Breast epithelium (tissue), 4 donors: ENCODE data around the gene SRGN. TPM values are rescaled to one million over a fixed set of nuclear protein-coding genes. Genes with fewer than 3 reads are reported as not detected.
"Not testable (repeated sequence)": the region's sequence is repeated elsewhere in the genome, so short reads cannot be mapped to it uniquely, and the experiment has no call there.

ENCODE experiments used
- DNase-seq, 2 donors: peaks; one replicate each; pipeline ENCODE4 v3.0.0-alpha.2; 2019; ENCODE audit warnings: low spot score in 2 of 2
- H3K27ac ChIP-seq, 2 donors: fragments of 200-600 bp; sonication (generic) in 1 of 2; one replicate each; pipeline ENCODE4 v1.5.1; 2016 to 2019; ENCODE audit warnings: mild to moderate bottlenecking in 1 of 2
- H3K27me3 ChIP-seq, 2 donors: fragments of 200-600 bp; sonication (generic) in 1 of 2; one replicate each; pipeline versions ENCODE4 v1.5.1 to v1.6.0; 2017 to 2019; ENCODE audit warnings: control low read depth in 1 of 2, mild to moderate bottlenecking in 1 of 2
- H3K36me3 ChIP-seq: fragments of 200-600 bp; one replicate; pipeline ENCODE4 v1.5.1; 2019
- H3K4me1 ChIP-seq, 2 donors: fragments of 200-600 bp; sonication (generic); one replicate each; pipeline ENCODE4 v1.5.1; 2016 to 2019; ENCODE audit warnings: control low read depth in 1 of 2
- H3K4me3 ChIP-seq, 3 donors: fragments of 200-600 bp; sonication (generic); 1 replicate in 2 of 3; 2 replicates in 1 of 3; pipeline ENCODE4 v1.5.1; 2016 to 2019; ENCODE audit warnings: mild to moderate bottlenecking in 3 of 3, moderate library complexity in 2 of 3
- H3K9me3 ChIP-seq, 2 donors: fragments of 200-600 bp; sonication (generic) in 1 of 2; one replicate each; pipeline ENCODE4 v1.5.1; 2016 to 2019; ENCODE audit warnings: control low read depth in 1 of 2
- CTCF ChIP-seq, 3 donors: fragments of 450-650 bp; IDR thresholded peaks; one replicate each; pipeline ENCODE4 v1.5.1; 2016 to 2017; ENCODE audit warnings: antibody characterized with exemption in 3 of 3, mild to moderate bottlenecking in 3 of 3, moderate library complexity in 3 of 3
- POLR2A ChIP-seq: fragments of 450-650 bp; IDR thresholded peaks from one replicate; pipeline ENCODE4 v1.6.1; 2016; ENCODE audit warnings: antibody characterized with exemption, mild to moderate bottlenecking, moderate library complexity
- POLR2AphosphoS5 ChIP-seq, 3 donors: sonication (generic); formaldehyde crosslinking; IDR thresholded peaks; one replicate each; pipeline ENCODE4 v1.6.1; 2017; ENCODE audit warnings: antibody characterized with exemption in 3 of 3
- intact Hi-C: fragments of 100-400 bp; cut with DNase I; formaldehyde crosslinking; loops from one replicate; pipeline ENCODE4 v1.15.1; 2023; ENCODE audit warnings: low total_unique reads
- total RNA-seq, 3 donors: library from RNA; depleted of rRNA; stranded (reverse); fragments of >200 nt; gene quantifications; one replicate each; pipeline ENCODE4 v1.1.0, GENCODE V29; 2016

Gene SRGN, protein sequence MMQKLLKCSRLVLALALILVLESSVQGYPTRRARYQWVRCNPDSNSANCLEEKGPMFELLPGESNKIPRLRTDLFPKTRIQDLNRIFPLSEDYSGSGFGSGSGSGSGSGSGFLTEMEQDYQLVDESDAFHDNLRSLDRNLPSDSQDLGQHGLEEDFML
- 100 to 1,000 TPM in 2 of 3 donors, 10 to 100 TPM in 1; 97.2 to 208 (median 114) TPM for total RNA-seq

- intact Hi-C loops: no loop called here
- peak in 1 of 2 donors; percentile 71 for DNase-seq
- Histone ChIP-seq H3K27me3 (no peaks in the 10 kb centered on the region), H3K9me3 (no peaks in the 10 kb centered on the region), H3K4me3 (peak within 1 kb of the TSS; percentile 44 to 51 (median 46)), H3K27ac (peak within 1 kb of the TSS; percentile 76 to 80), H3K4me1 (no peaks in the 10 kb centered on the region), H3K36me3 (no peaks in the 10 kb centered on the region)
- TF ChIP-seq POLR2A (peak; percentile 43), CTCF (IDR thresholded peaks at IDR 0.05) (no peak), POLR2AphosphoS5 (IDR thresholded peaks at IDR 0.05) (peak; percentile 44 to 69 (median 48))
These were observed at the start of gene SRGN for GRCh38 chr10:69087590-69088470. TSS of gene SRGN (plus strand) at chr10:69088103. CDS start at chr10:69088158, 55 bp downstream.

DNA sequence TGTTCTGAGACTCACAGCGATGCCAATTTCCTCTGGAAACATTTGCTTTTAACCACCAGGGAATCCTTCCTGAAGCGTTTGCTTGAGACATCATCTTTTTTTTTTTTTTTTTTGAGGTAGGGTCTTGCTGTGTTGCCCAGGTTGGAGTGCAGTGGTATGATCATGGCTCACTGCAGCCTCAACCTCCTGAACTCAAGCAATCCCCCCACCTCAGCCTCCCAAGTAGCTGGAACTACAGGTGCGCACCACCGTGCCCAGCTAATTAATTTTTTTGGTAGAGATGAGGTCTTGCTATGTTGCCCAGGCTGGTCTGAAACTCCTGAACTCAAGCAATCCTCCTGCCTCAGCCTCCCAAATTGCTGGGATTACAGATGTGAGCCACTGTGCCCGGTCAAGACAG, 47.0 kb upstream of the SRGN start:
- H3K27ac ChIP-seq, H3K9me3 ChIP-seq, intact Hi-C loops, H3K36me3 ChIP-seq, DNase-seq, H3K4me1 ChIP-seq, H3K27me3 ChIP-seq, H3K4me3 ChIP-seq: not testable (repeated sequence)

DNA sequence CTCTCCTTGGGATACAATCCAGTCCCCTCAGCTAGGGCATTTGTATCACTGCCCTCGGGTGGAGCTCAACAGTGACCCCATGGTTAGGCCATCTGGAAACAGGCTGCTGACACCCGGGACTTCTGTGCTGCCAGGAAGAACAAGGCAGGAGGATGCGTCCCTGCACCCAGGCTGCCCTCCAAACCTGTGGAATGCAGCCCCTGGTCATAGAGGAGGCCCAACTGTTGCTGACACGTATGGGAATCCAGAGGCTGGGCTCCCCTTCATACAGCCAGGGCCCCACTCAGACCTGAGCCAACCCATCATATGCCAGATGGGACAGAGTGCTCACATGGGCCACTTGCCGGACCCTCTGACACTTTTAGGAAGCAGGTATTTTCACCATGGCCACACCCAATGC, 45.5 kb upstream of the SRGN start:
- Histone ChIP-seq H3K36me3 (no peaks in the 10 kb centered on the region), H3K27ac (no peak overlapping the region), H3K9me3 (no peaks in the 10 kb centered on the region), H3K4me3 (no peak overlapping the region), H3K27me3 (no peaks in the 10 kb centered on the region), H3K4me1 (no peaks in the 10 kb centered on the region)
- TF ChIP-seq CTCF (IDR thresholded peaks at IDR 0.05) (no peak), POLR2AphosphoS5 (IDR thresholded peaks at IDR 0.05) (no peak), POLR2A (no peak)
- DNase-seq: no peak
- intact Hi-C loops: no loop called here

- H3K27ac ChIP-seq: no peak overlapping the region
- no peaks in the 10 kb centered on the region for H3K36me3 ChIP-seq
- intact Hi-C loops: no loop called here
- no peaks in the 10 kb centered on the region for H3K27me3 ChIP-seq
- TF ChIP-seq POLR2AphosphoS5 (IDR thresholded peaks at IDR 0.05) (no peak), CTCF (IDR thresholded peaks at IDR 0.05) (no peak), POLR2A (no peak)
- DNase-seq: no peak
- no peaks in the 10 kb centered on the region for H3K4me1 ChIP-seq
- no peak overlapping the region for H3K4me3 ChIP-seq
- no peaks in the 10 kb centered on the region for H3K9me3 ChIP-seq
These were observed 45.1 kb upstream of the SRGN start for GRCh38 chr10:69042838-69043237.

DNA sequence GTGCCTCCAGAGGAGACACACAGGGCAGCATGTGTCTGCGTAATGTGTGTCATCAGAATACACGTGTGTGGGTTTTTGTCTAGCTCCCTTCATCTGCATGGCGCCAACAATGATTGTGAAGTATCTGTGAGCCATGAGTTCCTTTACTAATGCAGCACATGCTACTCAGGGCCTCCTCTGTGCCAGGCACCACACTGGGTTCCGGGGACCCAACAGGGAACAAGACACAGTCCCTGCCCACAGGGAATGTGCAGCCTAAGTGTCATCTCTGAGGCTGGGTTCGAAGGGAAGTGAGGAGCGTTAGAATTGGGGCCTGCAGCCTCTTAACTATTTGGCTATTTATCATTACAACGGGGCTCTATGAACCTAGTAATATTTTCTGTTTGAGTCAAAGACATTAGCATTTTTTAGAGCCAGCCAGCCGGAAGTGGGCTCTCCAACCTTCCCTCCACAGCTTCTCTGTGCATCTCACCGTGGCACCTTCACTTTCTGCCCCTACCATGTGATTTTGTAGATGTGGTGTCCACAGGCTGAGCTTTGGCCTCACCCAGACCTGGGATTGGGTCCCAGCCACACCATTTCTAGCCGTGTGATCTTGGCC, 43.9 kb upstream of the SRGN start:
- Histone ChIP-seq H3K4me1 (no peaks in the 10 kb centered on the region), H3K36me3 (no peaks in the 10 kb centered on the region), H3K4me3 (no peak overlapping the region), H3K9me3 (no peaks in the 10 kb centered on the region), H3K27me3 (no peaks in the 10 kb centered on the region), H3K27ac (no peak overlapping the region)
- no peak for TF ChIP-seq POLR2A
- no peak for TF ChIP-seq CTCF (IDR thresholded peaks at IDR 0.05)
- no peak for TF ChIP-seq POLR2AphosphoS5 (IDR thresholded peaks at IDR 0.05)
- DNase-seq: no peak
- intact Hi-C loops: no loop called here
